Glomerular visceral epithelial cell (primary cell): Measurements from ENCODE around the gene GPR27.
A peak's percentile ranks its signal among the peaks of the same experiment; 100 is the strongest.

Source experiments
- DNase-seq: peaks from one replicate; pipeline ENCODE4 v3.0.0-alpha.2; 2016; ENCODE audit errors: extremely low spot score

Gene GPR27, protein sequence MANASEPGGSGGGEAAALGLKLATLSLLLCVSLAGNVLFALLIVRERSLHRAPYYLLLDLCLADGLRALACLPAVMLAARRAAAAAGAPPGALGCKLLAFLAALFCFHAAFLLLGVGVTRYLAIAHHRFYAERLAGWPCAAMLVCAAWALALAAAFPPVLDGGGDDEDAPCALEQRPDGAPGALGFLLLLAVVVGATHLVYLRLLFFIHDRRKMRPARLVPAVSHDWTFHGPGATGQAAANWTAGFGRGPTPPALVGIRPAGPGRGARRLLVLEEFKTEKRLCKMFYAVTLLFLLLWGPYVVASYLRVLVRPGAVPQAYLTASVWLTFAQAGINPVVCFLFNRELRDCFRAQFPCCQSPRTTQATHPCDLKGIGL

DNA sequence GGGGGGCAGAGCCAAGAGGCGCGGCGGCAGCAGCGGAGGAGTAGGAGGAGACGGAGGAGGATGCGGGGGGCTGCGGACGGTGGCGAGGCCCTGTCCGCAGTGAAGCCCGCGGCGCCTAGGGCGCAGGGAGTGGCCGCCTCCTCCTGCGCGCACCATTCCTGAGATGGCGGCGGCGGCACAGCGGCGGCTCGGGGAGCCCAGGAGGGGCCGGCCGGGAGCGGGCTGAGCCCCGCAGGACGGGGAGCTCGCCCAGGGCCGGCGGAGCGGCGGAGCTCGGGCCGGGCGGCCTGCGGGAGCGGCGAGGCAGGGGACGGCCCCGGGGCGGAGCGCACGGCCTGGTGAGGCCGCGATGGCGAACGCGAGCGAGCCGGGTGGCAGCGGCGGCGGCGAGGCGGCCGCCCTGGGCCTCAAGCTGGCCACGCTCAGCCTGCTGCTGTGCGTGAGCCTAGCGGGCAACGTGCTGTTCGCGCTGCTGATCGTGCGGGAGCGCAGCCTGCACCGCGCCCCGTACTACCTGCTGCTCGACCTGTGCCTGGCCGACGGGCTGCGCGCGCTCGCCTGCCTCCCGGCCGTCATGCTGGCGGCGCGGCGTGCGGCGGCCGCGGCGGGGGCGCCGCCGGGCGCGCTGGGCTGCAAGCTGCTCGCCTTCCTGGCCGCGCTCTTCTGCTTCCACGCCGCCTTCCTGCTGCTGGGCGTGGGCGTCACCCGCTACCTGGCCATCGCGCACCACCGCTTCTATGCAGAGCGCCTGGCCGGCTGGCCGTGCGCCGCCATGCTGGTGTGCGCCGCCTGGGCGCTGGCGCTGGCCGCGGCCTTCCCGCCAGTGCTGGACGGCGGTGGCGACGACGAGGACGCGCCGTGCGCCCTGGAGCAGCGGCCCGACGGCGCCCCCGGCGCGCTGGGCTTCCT lies at the start of gene GPR27:
GPR27 (plus strand) TSS at position 155 of the 909 bp plus-strand sequence; CDS start at position 350, 195 bp downstream.
- DNase-seq, result peak; percentile 8

DNA sequence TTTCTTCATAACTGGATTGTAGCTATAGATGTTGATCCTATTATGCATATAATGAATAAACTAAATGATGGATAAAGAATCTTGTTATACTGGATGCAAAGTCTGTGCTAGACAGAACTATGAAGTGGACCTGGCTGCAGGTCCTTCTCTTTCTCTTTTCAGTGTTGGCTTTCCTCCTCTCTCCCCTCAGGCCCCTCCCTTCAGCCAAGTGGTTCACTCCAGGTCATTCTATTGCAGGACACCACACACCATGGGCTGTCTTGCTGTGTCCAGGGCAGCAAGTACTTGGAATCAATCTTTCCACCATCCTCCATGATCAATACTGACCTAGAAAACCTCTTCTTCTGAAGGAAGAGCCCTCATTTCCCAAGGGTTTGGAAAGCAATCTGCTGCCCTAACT lies 48.7 kb upstream of the GPR27 start:
- DNase-seq, result no peak

DNA sequence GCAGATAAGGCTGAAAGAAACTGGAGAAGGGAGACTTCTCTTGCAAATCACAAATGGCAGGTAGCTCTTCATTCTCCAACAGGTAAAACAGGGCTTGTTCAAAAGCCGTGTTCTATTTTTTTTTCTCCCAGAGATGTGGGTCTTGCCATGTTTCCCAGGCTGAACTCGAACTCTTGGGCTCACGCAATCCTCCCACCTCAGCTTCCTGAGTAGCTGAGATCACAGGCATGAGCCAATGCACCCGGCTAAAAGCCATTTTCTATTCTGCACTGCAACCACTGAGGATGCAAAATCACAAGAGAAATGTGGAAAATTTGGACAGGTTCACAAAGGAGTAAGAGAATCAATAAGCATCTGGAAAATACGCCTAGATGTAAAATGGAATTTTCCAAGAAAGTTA lies 48.0 kb upstream of the GPR27 start:
- no peak for DNase-seq

DNA sequence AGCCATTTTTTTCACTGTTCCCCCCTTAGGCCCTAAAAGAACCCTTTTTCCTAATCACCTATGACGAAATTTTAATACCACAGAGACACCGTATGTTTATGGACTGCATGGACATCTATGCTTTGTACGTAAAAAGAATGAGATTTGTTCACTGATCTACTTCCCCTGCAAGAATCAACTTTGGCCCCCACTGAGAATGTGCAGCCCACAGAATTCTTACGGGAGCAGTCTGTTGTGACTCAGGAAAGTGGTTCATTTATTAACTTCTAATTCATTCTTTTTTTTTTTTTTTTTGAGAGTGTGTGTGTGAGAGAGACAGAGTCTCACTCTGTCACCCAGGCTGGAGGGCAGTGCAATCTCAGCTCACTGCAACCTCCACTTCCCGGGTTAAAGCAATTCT lies 46.1 kb upstream of the GPR27 start:
- peak; percentile 88 for DNase-seq

DNA sequence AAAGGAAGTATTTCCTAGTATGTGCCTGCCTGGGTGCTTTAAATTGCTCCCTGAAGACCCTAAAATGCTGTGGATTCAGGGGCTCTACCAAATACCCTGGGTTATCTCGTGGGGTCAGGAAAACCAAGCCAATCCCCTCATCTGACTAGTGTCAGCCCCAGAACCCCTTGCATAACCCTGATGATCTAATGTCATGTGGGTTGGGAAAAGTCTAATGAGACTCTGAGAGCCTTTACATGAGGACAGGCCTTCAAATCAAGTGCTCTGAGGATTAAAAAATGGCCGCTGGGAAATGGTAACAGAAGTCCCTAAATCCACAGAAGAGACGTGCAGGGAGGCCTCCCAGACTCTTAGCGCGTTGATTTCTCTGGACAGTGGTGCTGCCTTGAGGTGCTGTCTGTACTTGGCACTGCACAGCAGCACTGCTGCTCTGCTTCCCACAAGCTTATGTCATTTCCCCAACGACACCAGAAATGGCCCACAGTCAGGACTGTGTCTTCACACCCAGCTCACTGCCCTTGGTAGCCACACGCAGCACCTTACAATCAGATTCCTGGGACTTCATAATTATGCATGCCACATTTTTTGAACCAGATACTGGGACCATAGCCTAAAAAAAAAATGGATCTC lies 45.1 kb upstream of the GPR27 start:
- no peak for DNase-seq

DNA sequence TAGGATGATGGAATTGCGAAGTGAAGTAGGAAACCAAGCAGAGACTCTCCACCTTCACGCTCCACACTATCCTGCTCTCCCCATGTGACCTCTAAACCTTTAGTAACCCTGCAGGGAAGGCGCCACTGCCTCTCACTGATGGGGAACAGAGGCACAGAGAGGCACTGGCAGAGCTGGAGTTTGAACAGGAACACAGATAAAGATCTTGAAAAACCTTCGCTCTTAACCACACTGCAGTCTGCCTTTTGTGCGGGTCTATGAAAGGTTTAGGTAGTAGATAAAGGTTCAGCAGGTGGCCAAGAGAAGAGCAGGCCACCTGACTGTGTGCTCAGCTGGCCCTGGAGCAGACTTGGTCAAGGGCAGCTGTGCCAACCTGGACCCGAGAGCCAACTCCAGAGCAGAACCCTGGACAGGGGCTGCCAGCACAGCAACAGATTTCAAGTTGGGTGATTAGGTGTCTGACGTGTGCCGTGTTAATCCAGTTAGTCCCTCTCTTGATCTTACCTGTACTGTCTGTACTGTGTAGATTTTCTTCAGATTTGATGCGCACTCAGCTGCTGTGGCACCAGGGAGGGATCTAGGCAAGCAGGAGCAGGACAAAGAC lies 43.6 kb upstream of the GPR27 start:
- no peak for DNase-seq

DNA sequence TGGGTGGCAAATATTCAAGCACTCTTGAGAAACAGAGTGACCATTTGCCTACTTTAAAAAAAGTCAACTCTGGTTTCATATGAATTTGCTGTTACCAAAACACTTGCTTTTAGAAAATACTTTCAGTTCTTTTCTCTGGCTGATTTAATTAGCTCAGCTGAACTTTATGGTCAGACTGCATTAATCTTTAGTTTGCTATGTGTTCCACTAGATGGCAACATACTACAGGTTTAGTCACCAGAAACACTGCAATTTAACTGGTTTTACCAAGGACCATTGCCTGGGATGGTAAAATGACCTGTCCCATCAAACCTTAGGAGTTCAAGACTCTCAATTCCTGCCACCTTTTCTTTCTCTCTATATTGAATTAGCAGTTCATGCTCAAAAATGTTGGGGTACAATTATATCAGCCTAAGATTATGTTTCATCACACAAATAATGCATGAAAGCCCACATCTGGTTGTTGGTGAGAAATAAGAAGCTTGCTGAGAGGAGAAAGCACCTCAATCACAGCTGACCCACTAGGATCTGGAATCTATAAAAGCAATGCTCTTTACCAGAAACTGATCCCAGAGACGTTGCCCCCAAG lies 42.7 kb upstream of the GPR27 start:
- peak; percentile 42 for DNase-seq

DNA sequence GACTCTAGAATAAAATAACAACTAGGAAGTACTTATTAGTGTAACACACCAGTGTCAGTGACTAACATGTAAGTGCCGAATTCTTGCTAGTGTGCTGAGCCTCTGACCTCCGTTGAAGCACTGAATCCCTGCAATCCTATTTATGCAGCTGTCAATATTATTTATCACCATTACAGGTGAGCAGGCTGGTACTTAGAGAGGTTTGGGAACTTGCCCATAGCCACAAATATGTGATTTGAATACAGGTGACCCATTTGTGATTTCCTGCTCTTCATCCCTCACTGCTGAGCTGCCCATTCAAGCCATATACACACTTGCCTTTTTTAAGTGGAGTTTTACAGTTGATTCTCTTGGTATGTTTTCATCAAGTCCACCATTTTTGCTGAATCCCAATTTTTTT lies 40.6 kb upstream of the GPR27 start:
- DNase-seq, result no peak

DNA sequence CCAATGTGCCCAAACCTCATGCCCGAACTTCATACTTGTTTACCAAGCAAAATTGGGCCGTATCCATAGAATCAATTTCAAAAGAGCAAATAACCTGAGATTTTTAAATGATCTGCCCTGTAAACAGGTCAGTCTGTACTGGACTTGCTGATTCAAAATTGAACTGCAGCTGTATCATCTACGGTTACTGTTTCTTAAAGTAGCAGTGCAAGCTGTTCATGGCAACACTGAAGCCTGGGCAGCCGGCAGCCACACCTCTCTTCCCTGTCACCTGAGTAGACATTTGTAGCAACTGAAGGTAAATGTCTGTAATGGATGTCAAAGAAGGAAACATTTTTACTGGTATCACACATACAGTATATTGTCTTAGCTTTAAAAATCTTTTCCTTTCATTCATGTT lies 39.1 kb upstream of the GPR27 start:
- no peak for DNase-seq

DNA sequence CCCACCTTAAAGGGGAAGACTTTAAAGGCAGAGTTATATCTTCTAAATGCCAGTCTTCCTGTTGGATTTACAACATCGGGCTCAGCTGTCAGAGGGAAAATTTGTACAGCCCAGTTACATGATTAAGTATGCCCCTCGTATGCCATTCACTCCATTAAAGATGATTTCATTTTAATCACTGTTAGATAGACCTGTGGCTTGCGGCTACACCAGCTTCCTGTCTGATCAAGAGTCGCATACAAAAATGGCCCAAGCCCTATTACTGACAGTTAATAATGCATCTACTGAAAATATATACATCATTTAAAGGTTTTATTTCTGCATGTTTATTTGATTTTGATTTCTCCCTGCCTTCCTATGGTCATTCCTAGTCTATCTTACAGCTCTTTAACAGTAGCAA lies 35.6 kb upstream of the GPR27 start:
- DNase-seq, result no peak

DNA sequence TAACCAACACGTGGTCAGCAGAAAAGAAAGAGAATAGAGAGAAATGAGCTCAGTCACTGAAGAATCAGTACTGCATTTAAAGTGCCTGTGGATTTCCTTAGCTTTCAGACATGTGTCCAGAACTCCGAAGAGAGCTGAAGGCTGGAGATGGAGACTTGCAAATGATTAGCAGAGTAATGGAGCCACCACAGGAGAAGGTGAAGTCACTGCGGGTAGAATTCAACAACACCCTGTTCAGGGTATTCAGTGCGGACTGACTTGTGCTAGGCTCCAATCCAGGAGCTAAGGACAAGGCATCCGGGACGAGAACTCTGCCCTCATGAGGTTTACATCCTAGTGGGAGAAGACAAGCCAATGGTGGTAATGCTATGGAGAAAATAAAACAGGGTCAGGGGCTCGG lies 32.7 kb upstream of the GPR27 start:
- DNase-seq, result no peak

DNA sequence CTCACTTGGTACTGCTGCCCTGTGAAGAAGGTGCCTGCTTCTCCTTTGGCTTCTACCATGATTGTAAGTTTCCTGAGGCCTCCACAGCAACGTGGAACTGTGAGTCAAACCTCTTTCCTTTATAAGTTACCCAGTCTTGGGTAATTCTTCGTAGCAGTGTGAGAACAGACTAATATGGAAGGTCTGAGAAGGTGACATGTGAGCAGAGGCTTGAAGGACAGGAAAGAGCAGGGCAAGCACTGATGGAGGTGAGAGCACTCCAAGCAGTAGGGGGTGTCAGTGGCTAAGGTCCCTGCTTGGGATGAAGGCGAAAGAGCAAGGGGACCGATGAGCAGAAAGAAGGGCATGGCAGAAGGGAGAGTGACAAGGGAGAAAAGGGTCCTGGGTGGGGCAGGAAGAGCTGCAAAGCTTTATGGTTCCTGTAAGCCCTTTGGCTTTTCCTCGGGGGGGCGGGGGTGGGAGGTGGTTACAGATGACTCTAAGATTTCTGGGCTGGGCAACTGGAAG lies 32.0 kb upstream of the GPR27 start:
- no peak for DNase-seq

DNA sequence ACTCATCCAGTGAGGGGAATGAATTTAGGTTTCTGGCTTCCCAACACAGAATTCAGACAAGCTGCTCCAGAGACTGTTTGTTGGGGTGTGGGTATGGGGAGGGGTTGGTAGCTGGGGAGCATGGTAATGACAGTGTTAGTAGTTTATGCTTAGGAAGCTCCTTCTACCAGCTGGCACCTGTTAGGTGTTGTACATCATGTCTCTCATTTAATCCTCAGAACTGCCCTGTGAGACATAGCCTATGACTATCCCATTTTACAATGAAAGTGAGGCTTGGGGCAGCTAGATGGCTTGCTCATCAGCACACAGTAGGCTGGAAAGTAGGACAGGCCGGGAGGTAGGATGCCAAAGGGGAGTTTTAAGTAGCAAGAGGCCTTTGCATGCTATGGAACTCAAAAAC lies 31.0 kb upstream of the GPR27 start:
- DNase-seq, result no peak

DNA sequence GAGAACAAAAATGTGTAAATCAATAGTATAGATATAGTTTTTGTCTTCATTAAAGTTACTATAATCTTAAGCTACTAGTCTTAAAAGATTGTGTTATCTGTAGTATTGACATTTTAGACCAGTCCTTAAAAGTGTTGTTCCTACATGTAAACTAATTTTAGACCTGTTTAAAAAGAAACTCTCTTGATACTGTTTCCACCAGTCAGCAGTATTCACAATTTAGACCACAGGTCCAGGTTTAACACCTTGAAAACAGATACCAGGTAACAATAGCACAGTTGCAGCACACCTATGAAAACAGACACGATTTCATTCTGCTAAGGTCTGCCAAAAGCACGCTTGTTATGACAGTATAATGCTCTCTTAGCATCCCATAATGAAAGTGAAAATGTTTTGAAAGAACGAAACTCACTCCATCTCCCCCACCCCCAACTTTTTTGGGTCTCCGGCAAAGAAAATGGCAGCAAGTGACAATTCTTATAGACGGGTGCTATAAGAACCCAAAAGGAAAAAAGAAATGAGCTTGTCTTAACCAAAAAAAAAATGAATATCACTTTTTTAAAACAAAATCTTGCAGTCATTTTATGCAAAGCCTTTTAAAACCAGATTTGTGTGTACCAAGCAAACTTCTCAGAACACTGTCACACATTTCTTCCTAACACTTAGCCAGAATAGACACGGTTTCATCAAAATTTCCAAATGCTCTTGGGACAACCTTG lies 30.0 kb upstream of the GPR27 start:
- no peak for DNase-seq

DNA sequence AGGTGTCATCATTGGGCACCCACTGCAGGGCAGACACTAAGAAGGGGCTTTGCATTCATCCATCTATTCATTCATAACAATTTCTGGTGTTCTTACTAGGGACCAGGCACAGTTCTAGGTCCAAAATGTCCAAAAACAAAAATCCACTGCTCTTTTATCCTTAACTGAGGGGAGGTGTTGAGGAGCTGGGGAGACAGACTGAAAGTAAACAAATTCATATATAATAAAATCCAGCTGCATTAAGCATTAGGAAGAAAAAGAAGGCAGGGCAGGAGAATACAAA lies 29.5 kb upstream of the GPR27 start:
- DNase-seq, result no peak

DNA sequence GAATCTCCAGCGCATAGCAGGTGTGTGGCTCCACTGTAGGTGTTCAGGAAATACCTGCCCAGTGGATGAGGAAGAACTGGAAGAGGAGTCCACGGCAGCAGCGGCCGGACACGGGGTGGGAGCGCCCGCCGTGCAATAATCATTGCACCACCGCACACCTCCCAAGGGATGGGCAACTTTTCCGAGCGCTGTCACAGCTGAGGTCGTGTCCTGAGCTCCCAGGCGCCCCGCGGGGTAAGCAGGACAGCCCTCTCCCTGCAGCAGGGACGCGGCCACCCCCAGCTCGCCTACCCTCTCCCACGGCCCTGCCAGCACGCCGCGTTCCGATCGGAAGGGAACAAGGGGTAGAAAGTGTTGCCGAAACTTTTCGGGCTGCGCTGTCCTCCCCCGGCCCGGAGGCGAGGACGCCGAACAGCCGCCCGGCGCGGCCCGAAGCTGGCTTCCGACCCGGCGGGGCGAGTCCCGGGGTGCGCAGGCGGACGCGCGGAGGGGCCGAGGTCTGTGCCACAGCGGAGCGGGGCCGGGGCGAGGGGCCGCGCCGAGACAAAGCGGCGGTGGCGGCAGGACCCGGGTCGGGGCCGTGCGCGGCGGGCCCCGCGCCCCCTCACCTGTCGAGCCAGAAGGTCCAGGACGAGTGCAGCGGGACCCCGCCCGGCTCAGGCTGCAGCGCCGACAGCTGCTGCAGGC lies 28.9 kb upstream of the GPR27 start:
- peak; percentile 21 for DNase-seq

DNA sequence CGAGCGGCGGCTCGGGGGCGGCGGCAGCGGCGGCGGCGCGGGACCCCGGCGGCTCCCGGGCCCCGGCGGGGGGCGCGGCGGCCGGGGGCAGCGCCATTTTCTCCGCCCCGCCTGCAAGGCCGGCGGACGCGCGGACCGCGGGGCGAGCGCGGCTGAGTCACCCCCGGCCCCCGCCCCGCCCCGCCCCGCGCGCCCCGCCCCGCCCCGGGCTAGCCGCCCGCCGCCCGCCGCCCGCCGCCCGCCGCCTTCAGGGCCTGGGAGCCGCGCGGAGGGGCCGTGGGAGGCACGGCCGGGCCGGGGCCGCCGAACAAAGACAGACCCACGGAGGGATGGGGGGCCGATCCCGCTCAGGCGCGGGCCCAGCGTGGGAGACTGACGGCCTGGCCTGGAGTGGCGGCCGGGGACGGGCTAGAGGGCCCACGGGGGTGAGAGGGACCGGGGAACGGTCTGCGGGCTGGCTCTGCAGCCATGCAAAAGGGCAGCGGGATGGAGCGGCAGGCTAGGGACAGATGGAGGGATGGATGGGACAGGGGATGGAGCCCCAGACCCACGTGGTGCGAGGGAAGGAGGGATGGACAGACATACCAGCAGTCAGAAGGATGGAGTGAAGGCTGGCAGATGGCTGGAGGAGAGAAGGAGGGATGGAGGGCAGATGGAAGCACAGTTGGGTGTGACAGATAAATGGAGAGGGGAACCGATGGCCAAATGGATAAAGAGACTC lies 28.2 kb upstream of the GPR27 start, which contains the start of gene EIF4E3:
EIF4E3 (minus strand) TSS at position 132 of the 721 bp plus-strand sequence; CDS start at position 97, 35 bp downstream.
- peak; percentile 36 for DNase-seq

DNA sequence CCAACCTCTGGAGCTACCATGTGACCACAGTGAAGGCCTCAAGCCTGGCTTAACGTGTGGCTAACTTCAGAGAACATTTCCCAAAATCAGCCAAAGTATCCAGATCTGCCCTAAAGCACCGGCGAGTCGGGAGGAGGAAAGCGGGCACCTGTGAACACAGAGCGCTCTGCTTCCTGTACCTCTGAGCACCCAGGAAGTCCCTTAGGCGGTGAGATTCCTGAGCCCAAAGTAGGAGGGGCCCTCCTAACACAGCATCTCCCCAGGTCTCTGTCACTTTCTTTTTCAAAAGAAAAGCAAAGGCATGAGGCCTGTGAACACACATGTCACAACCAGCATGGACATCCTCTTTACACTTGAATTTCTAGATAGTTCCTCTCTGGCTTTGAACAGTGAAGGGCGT lies 27.5 kb upstream of the GPR27 start:
- DNase-seq, result no peak

DNA sequence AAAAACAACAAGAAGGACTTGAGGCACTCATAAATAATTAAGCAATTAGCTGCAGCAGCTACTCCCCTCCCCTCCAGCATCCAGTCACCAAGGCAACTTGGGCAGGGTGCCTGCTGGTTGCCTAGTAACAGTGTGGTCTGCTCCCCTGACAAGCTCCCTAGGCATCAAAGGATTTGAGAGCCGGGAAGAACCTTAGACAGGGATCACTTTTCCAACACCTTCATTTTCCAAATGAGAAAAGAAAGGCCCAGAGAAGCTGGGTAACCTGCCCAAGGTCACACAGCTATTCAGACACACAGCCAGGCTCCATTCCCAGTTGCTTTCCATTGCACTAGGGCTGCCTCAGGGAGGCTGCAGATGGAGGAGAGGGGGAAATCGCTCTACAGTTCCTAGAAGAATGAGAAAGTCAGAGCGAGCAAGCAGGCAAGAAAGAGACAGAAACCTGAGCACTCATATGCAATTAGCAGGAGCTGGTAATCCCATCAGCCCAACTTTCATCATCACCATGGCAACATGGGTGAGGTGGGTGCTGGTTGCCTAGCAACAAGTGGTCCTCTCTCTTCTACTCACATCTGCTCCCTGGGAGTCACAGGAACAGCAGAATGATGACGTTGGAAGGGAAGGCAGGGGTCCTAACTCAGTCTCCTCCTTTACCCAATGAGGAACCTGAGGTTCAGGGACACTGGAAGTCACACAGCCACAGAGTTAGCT lies 24.9 kb upstream of the GPR27 start:
- DNase-seq, result no peak
